Activated gamma-delta T cell treated with anti-CD3 and anti-CD28 coated beads, Interleukin-2, amount 50 U/mL, for 16 hours (primary cell): ENCODE results near the gene IL17RD.

Experiments
- DNase-seq: peaks from one replicate; pipeline ENCODE4 v3.0.0-alpha.2; 2020; ENCODE audit warnings: low read depth

IL17RD gene

DNA sequence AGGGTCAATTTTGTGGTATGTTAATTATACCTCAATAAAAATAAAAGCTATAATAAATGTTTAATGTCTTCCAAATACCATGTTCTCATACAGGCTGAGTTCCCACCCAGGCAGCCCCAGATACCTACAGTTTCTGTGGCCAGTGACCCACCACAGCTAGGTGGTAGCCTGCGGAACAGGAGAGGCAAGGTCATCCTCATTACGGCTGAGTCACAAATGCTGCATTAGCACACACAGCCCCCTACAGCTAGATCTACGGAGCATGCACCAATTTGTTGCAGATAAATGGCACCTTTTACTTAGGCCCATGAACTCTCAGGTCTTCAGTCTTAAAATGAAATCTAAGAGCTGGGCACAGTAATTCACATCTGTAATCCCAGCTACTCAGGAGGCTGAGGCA lies 99.6 kb downstream of the IL17RD start:
- DNase-seq: no peak

DNA sequence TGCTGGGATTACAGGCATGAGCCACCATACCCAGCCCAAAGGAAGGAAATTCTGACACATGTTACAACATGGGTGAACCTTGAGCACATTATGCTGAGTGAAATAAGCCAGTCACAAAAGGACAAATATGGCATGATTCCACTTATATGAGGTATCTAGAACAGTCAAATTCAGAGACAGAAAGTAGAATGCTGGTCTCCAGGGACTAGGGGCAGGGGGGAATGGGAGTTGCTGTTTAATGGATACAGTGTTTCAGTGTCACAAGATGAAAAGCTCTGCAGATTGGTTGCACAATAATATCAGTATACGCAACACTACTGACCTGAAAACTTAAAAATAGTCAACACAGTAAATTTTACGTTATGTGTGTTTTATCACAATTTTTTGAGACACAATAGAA lies 100.6 kb downstream of the IL17RD start:
- no peak for DNase-seq

DNA sequence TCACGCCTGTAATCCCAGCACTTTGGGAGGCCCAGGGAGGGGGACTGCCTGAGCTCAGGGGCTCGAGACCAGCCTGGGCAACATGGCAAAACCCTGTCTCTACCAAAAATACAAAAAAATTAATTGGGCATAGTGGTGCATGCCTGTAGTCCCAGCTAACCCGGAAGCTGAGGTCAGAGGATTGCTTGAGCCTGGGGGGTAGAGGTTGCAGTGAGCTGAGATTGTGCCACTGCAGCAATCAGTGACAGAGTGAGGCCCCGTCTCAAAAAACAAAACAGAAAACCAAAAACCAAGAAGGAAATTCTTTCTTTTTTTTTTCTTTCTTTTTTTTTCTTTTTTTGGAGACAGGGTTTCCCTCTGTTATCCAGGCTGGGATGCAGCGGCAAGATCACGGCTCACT lies 101.2 kb downstream of the IL17RD start:
- no peak for DNase-seq

DNA sequence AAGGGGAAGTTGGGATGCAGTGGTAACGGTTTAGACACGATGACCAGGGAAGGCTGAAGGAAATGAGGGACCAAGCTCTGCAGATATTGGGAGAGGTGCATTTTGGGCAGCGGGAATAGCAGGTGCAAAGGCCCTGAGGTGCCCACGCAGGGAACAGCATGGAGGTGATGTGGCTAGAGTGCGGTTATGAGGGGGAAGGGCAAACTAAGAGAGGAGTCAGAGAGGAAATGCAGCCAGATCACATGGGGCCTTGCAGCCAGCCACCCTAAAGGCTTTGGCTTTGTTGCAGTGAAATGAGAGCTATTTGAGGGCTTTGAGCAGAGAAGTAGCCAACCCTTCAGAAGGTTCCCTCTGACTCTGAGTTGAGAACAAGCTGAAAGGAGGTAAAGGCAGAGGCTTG lies 102.1 kb downstream of the IL17RD start:
- DNase-seq: no peak

DNA sequence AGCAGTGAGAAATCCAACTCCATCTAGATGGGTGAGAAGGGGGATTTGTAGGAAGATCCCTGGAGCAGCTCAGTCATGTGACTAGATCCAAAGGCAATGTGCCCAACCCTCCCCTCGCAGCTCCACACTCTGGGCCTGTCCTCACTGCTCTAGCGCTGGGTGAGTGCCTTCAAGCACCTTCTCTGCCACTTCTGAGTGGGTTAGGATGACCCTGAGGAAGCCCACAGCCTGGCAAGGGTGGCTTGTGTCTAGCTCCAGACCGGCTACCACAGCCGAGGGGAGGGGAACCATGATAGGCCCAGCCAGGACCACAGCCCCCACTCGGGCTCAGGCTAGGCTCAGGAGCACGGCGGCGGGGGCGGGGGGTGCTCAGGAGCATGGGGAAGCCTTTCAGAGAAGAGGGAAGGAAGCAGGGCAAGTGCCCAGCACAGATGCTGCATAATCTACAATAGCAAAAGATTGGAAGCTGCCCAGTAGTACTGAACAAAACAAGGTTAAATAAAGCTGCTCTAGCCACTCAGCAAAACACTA lies 103.0 kb downstream of the IL17RD start:
- no peak for DNase-seq

DNA sequence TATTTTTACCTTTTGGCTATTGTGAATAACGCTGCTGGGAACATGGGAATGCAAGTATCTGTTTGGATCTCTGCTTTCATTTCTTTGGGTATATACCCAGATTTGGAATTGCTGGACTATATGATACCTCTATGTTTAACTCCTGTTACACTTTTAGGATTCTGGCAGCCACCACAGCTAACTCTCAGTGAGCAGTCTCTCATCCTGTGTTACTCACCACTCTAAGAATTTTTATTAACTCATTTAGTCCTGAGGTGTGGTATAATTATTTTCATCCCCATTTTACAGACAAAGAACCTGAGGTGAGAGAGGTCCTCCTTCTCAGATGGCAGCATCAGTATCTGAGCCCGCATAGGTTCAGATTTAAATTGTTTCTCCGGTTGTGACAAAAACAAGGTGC lies 103.6 kb downstream of the IL17RD start:
- DNase-seq: no peak

DNA sequence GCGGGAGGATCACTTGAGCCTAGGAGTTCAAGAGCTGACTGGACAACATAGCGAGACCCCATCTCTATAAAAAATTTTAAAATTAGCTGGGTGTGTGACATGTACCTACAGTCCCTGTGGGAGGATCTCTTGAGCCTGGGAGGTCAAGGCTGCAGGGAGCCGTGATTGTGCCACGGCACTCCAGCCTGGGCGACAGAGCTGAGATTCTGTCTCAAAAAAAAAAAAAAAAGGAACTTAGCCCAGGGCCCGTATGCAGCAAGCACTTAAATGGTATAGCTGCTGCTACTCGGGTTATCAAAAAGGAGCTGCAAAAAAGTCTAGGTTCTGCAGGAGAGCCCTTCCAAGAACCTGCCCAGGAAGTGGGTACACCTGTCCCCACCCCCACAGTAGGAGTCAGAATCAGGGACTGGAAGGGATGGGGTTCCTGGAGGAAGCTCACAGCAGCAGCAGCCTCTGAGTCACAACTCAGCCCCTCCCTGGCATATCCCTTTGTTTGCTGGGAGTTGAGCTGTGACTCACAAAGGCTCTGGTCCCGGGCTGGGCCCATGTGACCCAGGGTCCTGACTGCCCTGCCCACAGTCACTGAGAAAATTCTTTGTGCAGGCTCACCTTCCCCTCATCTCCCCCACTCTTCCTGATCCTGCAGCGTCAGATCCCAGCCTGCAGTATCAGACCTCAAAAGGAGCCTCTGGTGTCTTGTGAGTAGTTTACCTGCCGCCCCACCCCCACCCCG lies 104.9 kb downstream of the IL17RD start, which contains the start of gene SPATA12:
SPATA12 (plus strand) TSS at position 576 of the 733 bp plus-strand sequence. CDS start 13,031 bp downstream, outside the sequence.
- DNase-seq: no peak

DNA sequence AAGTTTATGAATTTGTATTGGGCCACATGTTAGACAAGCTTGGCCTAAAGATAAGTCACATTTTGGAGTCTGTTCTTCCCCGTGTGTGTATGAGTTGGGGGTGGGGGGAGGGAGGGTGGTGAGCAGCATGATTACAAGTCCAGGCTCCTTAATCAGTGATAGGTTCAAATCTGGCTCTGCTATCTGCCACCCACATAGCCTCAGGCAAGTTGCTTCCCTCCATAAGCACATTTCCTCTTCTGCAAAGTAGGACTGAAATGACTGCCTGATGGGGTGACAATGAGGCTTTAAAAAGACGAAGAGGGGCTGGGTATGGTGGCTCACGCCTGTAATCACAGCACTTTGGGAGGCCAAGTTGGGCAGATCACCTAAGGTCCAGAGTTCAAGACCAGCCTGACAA lies 105.7 kb downstream of the IL17RD start:
- no peak for DNase-seq

DNA sequence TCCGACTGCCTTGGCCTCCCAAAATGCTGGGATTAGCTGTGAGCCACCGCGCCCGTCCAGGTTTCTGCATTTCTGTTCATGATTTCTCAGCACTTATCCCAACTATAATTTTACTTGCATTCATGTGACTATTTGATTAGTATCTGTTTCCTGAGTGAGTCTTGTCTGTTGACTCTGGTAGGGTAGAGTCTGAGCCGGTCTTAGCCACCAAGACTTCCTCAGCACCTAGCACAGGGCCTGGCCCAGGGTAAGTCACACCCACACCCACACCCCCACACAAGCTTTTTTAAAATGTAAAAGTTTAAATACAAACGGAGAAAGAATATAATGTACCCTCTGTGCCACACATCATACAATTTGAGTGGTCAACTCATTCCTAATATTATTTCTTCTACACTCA lies 107.8 kb downstream of the IL17RD start:
- no peak for DNase-seq

DNA sequence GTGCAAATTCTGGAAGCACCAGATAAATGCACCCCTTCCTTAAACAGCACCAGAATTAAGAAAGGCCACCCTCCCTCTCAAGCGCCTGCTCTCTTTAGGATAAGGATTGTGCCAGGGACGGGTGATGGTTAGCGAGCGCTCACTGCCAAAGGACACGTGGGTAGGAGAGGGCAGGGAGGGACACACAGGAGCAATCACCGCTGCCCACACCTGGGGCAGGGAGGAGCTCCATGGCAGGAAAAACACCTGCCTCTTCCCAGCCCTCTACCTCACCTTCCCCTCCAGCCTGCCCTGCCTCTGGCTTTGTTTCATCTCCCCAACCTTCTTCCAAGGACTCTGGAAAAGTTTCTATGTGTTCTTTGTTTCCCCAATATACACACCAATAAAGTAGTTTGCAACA lies 112.0 kb downstream of the IL17RD start:
- DNase-seq: no peak

DNA sequence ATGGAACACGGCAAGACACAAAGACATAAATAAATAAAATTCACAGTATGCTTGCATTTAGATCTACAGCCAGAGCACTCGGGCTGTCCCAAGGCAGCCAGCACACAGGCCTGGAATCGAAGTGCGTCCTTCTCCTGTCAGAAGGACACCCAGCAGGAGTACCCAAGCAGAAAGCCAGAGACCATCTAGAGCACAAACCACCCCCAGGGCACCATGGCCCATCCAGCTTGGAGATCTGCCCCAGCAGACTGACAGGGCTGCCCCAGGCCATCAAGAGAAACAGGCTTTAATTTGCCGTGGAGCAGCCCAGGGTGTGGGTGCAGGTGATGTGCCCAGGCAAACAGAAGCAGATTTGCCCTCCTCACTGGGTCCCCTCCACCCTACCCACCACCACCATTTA lies 112.5 kb downstream of the IL17RD start:
- no peak for DNase-seq

DNA sequence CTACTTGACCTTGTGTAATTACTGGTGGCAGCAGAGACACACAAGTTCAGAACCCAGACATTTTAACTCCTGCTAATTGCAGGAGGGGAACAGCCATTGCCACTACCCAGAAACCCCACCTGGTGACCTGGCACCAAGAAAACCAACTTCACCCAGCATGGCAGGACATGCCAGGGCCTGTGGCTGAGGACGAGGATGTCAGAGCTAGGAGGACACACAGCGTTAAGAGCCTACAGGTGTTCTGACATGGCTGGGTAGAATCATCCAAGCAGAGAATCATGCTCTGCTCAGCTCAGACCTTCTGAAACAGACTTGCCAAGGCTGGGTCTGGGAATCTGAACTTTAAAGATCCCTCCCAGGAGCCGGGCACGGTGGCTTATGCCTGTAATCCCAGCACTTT lies 116.4 kb downstream of the IL17RD start:
- no peak for DNase-seq

DNA sequence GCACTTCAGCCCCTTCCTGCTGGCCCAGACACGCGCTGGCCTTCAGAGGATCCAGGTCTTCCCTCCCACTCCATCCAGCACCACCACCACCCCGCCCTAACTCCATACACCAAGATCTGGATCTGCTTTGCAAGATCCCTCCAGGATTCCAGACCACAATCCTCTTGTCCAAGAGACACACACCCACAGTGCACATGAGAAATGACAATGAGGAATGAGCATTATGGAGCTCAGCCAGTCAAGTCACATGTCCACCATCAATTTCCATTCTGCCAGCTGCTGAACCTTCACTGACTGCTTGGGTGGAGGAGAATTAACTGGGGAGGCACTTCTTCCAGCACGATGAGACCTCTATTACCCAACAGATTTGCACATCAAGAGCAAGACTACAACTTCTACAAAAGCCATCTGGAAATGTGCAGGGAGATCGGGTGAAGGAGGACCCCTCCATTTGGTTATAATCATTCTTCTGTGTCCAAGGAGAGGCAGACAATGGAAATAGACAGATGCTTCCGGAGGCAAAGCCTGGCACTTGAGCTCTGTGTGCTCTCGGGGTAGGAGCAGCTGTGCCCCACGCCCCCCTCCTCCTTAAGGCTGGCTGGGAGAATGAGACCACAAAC lies 117.0 kb downstream of the IL17RD start:
- DNase-seq: no peak

DNA sequence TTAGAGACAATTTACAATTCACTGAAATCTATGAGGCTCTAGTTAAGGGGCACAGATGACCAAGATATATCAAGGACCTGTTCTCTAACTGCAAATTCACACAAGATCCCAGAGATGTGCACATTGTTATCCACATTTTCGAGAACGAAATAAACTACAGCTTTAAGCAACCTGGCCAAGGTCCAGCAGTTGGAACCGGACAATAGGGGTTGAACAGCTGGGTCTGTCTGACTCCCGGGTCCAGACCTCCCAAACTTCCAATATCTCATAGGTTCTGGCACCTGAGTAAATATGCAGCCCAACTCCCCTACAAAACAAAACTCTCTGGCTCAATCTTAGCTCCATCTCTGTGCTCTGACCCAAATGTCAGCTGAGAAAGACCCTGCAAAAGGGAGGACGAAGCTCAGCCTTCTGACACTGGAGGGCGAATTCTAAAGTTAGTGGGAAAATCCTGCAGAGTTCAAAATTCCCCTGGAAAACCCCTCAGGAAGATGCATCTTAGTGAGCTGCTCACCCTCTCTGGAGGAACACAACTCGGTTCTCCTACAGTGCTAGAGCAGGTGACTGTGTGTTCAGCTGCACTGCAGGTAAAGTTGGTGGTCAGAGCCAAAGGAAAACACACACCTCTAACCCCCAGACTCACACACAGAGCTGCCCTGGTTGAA lies 118.9 kb downstream of the IL17RD start:
- DNase-seq: no peak

DNA sequence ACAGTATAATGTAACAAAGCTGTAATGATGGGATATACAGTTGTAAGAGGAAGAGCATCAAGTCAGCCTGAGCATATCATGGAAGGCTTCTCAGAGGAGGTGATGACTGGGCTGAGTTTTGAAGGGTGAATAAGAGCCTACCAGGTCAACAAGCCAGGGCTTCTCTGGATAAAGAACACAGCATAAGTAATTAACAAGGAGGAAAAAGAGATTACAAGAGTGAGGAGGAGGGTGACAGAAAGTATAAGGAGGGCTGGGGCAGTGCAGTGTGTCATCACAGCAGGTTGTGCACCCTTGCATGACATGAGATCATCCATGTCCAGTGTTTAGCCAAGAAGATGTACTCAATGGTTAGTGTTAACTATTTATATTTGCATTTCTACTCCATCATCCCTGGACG lies 121.6 kb downstream of the IL17RD start:
- no peak for DNase-seq

DNA sequence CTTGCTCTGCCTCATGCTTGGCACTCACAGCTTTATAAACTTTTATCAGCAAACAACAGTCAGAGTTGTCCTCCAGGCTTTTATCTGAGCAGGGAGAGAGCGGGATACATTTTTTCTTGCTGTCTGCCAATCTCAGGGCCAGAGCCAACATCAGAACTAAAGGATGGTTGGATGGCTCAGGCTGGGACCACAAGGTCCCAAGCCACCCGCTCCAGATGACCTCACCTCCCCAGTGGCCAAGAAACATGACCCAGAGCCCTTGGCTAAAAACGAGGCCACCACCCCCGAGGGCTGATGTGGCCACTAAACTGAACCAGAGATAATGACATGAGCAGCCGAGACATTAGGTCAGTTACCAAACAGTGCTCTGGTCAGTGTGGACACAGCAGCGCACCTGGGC lies 123.5 kb downstream of the IL17RD start:
- DNase-seq: no peak
